Measurements from ENCODE around the gene ADNP. TPM values are rescaled to one million over a fixed set of nuclear protein-coding genes. Genes with fewer than 3 reads are reported as not detected.

Gene ADNP
- total RNA-seq, 1 experiment from 2014 or later, result 106 TPM

DNA sequence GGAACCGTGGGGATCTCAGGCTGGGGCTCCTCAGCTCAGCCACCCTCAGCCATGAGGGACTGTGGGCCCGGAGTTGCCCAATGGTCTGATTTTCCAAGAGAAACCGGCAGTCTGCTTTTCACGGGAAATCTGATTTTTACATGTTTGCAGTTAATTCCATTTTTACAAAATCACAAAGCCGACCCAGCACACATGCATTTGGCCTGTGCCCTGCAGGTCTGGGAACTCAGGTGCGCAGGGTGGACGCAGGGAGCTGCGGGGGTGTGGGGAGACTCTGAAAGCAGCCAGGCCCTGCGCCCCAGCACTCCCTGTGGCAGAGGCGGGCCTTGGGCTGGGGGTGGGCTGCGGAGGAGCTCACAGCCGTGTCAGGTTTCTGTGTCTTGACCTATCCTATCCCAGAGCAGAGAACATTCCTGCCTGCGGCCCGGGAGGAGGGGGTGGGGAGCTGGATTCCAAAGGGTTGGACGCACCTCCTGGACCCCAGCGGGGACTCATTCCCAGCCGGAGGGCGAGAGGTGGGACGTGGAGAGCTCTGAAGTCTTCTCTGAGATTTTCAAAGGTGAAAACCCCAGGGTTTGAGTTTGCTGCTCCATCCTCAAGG, 60.6 kb downstream of the ADNP start (continued):
- TF ChIP-seq, protein P1, sequence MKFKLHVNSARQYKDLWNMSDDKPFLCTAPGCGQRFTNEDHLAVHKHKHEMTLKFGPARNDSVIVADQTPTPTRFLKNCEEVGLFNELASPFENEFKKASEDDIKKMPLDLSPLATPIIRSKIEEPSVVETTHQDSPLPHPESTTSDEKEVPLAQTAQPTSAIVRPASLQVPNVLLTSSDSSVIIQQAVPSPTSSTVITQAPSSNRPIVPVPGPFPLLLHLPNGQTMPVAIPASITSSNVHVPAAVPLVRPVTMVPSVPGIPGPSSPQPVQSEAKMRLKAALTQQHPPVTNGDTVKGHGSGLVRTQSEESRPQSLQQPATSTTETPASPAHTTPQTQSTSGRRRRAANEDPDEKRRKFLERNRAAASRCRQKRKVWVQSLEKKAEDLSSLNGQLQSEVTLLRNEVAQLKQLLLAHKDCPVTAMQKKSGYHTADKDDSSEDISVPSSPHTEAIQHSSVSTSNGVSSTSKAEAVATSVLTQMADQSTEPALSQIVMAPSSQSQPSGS (CRISPR knock-in tag; IDR thresholded peaks at IDR 0.05; ENCODE audit: borderline replicate concordance, low read depth), result no peak

DNA sequence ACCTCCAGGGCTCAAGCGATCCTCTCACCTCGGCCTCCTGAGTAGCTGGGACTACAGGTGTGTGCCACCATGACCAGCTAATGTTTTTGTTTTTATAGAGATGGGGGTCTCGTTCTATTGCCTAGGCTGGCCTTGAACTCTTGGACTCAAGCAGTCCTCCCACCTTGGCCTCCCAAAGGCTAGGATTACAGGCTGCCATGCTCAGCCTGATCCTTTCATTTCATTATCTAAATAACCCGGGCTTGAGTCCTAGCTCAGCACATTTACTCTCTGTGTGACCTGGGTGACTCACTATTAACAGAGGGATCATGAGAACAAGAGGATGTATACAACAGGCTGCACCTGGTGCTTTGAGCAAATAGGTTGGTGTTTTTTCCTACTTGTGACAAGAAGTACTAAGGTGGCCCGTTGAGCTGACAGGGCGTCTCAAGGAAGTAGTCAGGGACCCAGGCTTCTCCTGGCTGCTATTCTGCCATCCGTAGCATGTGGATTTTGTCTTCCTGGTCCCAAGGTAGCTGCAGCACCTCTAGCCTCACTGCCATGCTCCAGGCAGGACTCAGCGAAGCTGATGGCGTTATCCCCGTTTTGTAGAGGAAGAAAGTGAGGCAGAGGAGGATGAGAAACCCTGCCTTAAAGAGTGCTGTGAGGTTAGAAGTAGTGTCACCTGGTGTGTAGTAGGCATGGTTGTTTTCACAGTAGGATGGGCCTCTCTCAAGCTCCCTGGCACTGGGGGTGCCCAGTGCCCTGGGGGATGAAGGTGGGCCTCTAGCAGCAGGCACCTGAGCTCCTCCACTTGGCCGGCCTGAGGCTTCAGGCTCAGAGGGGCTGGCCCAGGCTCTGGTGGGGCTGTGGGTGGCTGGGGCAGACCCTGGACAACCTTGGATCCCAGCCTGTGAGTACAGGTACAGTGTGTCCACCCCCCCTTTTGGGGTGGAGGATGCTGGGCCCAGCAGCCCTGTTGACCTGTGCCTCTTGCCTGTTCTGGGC, 62.4 kb downstream of the ADNP start:
- TF ChIP-seq EMX1 (CRISPR knock-in tag; IDR thresholded peaks at IDR 0.05), result no peak
- TF ChIP-seq, protein P2, sequence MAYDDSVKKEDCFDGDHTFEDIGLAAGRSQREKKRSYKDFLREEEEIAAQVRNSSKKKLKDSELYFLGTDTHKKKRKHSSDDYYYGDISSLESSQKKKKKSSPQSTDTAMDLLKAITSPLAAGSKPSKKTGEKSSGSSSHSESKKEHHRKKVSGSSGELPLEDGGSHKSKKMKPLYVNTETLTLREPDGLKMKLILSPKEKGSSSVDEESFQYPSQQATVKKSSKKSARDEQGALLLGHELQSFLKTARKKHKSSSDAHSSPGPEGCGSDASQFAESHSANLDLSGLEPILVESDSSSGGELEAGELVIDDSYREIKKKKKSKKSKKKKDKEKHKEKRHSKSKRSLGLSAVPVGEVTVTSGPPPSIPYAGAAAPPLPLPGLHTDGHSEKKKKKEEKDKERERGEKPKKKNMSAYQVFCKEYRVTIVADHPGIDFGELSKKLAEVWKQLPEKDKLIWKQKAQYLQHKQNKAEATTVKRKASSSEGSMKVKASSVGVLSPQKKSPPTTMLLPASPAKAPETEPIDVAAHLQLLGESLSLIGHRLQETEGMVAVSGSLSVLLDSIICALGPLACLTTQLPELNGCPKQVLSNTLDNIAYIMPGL (CRISPR knock-in tag; IDR thresholded peaks at IDR 0.05), result no peak
- TF ChIP-seq, protein P3, sequence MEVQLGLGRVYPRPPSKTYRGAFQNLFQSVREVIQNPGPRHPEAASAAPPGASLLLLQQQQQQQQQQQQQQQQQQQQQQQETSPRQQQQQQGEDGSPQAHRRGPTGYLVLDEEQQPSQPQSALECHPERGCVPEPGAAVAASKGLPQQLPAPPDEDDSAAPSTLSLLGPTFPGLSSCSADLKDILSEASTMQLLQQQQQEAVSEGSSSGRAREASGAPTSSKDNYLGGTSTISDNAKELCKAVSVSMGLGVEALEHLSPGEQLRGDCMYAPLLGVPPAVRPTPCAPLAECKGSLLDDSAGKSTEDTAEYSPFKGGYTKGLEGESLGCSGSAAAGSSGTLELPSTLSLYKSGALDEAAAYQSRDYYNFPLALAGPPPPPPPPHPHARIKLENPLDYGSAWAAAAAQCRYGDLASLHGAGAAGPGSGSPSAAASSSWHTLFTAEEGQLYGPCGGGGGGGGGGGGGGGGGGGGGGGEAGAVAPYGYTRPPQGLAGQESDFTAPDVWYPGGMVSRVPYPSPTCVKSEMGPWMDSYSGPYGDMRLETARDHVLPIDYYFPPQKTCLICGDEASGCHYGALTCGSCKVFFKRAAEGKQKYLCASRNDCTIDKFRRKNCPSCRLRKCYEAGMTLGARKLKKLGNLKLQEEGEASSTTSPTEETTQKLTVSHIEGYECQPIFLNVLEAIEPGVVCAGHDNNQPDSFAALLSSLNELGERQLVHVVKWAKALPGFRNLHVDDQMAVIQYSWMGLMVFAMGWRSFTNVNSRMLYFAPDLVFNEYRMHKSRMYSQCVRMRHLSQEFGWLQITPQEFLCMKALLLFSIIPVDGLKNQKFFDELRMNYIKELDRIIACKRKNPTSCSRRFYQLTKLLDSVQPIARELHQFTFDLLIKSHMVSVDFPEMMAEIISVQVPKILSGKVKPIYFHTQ (CRISPR knock-in tag; IDR thresholded peaks at IDR 0.05), result no peak
- TF ChIP-seq RELA (CRISPR knock-in tag; IDR thresholded peaks at IDR 0.05; ENCODE audit: borderline replicate concordance), result no peak
- no peak for TF ChIP-seq HMGA2 (CRISPR knock-in tag; IDR thresholded peaks at IDR 0.05)
- DNase-seq (ENCODE audit: low spot score), result no peak
- Mint-ChIP-seq H3K36me3 (no peaks in the 10 kb centered on the region), H3K4me1 (peaks cover 47% of the 10 kb centered on the region), H3K9me3 (no peaks in the 10 kb centered on the region), H3K27ac (peak overlapping the region; percentile 96), H3K4me3 (no peak overlapping the region), H3K27me3 (ENCODE audit: low read depth) (no peaks in the 10 kb centered on the region)
- ChIA-PET POLR2A (no interaction called here), CTCF (interaction anchor here (1.0 to 1.5 kb wide), 2 partner anchors 63 to 243 kb away, joined by 3 to 4 read pairs; partner anchors contain the start of gene ADNP)
- ATAC-seq, result no peak

DNA sequence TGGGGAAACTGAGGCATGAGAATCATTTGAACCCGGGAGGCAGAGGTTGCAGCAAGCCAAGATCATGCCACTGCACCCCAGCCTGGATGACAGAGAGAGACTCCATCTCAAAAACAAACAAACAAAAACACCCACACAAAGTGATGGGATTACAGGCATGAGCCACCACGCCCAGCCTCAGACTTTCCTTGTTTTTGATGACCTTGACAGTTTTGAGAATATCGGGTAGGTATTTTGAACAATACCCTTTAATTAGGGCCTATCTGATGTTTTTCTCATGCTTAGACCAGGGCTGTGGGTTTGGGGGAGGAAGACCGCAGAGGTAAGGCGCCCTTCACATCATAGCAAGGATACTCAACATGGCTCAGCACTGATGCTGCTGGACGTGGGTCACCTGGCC, 63.4 kb downstream of the ADNP start:
- POLR2A ChIA-PET, result no interaction called here
- TF ChIP-seq, protein P4, sequence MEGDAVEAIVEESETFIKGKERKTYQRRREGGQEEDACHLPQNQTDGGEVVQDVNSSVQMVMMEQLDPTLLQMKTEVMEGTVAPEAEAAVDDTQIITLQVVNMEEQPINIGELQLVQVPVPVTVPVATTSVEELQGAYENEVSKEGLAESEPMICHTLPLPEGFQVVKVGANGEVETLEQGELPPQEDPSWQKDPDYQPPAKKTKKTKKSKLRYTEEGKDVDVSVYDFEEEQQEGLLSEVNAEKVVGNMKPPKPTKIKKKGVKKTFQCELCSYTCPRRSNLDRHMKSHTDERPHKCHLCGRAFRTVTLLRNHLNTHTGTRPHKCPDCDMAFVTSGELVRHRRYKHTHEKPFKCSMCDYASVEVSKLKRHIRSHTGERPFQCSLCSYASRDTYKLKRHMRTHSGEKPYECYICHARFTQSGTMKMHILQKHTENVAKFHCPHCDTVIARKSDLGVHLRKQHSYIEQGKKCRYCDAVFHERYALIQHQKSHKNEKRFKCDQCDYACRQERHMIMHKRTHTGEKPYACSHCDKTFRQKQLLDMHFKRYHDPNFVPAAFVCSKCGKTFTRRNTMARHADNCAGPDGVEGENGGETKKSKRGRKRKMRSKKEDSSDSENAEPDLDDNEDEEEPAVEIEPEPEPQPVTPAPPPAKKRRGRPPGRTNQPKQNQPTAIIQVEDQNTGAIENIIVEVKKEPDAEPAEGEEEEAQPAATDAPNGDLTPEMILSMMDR (IDR thresholded peaks at IDR 0.05), result no peak
- TF ChIP-seq FOXJ3 (CRISPR knock-in tag; IDR thresholded peaks at IDR 0.05; ENCODE audit: borderline replicate concordance), result no peak
- no peak for TF ChIP-seq ZNF263 (CRISPR knock-in tag; IDR thresholded peaks at IDR 0.05; ENCODE audit: low read depth)
- TF ChIP-seq, protein P1 (CRISPR knock-in tag; IDR thresholded peaks at IDR 0.05; ENCODE audit: borderline replicate concordance, low read depth), result no peak
- TF ChIP-seq TP53 (CRISPR knock-in tag; IDR thresholded peaks at IDR 0.05), result no peak
- no peak for TF ChIP-seq SOX15 (CRISPR knock-in tag; IDR thresholded peaks at IDR 0.05)
- TF ChIP-seq, protein P5, sequence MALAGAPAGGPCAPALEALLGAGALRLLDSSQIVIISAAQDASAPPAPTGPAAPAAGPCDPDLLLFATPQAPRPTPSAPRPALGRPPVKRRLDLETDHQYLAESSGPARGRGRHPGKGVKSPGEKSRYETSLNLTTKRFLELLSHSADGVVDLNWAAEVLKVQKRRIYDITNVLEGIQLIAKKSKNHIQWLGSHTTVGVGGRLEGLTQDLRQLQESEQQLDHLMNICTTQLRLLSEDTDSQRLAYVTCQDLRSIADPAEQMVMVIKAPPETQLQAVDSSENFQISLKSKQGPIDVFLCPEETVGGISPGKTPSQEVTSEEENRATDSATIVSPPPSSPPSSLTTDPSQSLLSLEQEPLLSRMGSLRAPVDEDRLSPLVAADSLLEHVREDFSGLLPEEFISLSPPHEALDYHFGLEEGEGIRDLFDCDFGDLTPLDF (CRISPR knock-in tag; IDR thresholded peaks at IDR 0.05), result no peak
- ATAC-seq (no peak), DNase-seq (ENCODE audit: low spot score) (no peak)
- no peaks in the 10 kb centered on the region for H3K9me3 Mint-ChIP-seq
- CTCF ChIA-PET, result no interaction called here
- no peaks in the 10 kb centered on the region for H3K36me3 Mint-ChIP-seq
- H3K4me3 Mint-ChIP-seq, result no peak overlapping the region
- no peaks in the 10 kb centered on the region for H3K27me3 Mint-ChIP-seq (ENCODE audit: low read depth)
- no peak overlapping the region for H3K27ac Mint-ChIP-seq
- peaks cover 42% of the 10 kb centered on the region for H3K4me1 Mint-ChIP-seq
